SU-DHL-6 (cell line): ENCODE measurements around the gene KCNF1.

ENCODE experiments used
- EZH2phosphoT487 ChIP-seq: fragments of 200-600 bp; sonication (generic), shearing (Covaris generic); conservative IDR thresholded peaks from 2 replicates; pipeline ENCODE4 v1.6.1; 2018; ENCODE audit warnings: mild to moderate bottlenecking, antibody characterized with exemption, low read length, moderate library complexity, mixed read lengths
- TF ChIP-seq, protein P1 (sequence below): fragments of 200-600 bp; sonication (generic); IDR thresholded peaks from one replicate; pipeline ENCODE4 v1.5.1; 2017; ENCODE audit warnings: antibody characterized with exemption, mild to moderate bottlenecking, low read length, moderate library complexity; ENCODE audit not compliant: insufficient read depth, poor library complexity, severe bottlenecking

- TF ChIP-seq, protein P1, sequence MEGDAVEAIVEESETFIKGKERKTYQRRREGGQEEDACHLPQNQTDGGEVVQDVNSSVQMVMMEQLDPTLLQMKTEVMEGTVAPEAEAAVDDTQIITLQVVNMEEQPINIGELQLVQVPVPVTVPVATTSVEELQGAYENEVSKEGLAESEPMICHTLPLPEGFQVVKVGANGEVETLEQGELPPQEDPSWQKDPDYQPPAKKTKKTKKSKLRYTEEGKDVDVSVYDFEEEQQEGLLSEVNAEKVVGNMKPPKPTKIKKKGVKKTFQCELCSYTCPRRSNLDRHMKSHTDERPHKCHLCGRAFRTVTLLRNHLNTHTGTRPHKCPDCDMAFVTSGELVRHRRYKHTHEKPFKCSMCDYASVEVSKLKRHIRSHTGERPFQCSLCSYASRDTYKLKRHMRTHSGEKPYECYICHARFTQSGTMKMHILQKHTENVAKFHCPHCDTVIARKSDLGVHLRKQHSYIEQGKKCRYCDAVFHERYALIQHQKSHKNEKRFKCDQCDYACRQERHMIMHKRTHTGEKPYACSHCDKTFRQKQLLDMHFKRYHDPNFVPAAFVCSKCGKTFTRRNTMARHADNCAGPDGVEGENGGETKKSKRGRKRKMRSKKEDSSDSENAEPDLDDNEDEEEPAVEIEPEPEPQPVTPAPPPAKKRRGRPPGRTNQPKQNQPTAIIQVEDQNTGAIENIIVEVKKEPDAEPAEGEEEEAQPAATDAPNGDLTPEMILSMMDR, result no peak
- TF ChIP-seq EZH2phosphoT487, result no peak
Measured at GRCh38 chr2:10935953-10936942, 24.5 kb downstream of the KCNF1 start.
